LNCaP clone FGC (cell line): ENCODE measurements around the gene RHOD.

Experiments used
- DNase-seq: peaks from one replicate; pipeline ENCODE4 v3.0.0-alpha.2; 2011; ENCODE audit warnings: low read depth
- H3K4me3 ChIP-seq: 2 replicates; pipeline ENCODE4 v1.5.1; 2011; ENCODE audit warnings: mild to moderate bottlenecking, low read depth, low read length, control low read depth
- TF ChIP-seq, protein P1 (sequence below): IDR thresholded peaks from 2 replicates; pipeline ENCODE4 v1.5.1; 2012; ENCODE audit warnings: mild to moderate bottlenecking; ENCODE audit not compliant: control insufficient read depth, insufficient read depth; ENCODE audit errors: extremely low read depth

Gene RHOD

DNA sequence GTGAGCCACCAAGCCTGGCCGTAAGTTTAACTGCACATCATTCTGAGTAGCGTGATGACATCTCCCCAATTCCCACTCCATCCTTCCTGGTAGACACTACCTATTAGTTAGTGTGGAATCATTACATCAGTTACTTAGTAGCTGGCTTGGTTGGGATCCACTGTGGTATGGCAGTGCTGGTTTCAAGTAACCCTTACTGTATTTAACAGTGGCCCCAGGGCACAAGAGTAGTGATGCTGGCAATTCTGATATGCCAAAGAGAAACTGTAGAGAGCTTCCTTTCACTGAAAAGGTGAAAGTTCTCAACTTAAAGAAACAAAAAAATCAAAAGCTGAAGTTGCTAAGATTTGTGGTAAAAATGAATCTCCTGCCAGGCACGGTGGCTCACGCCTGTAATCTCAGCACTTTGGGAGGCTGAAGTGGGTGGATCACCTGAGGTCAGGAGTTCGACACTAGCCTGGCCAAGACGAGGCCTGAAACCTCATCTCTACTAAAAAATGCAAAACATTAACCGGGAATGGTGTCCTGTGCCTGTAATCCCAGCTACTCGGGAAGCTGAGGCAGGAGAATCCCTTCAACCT, 27.2 kb downstream of the RHOD start:
- TF ChIP-seq, protein P1, sequence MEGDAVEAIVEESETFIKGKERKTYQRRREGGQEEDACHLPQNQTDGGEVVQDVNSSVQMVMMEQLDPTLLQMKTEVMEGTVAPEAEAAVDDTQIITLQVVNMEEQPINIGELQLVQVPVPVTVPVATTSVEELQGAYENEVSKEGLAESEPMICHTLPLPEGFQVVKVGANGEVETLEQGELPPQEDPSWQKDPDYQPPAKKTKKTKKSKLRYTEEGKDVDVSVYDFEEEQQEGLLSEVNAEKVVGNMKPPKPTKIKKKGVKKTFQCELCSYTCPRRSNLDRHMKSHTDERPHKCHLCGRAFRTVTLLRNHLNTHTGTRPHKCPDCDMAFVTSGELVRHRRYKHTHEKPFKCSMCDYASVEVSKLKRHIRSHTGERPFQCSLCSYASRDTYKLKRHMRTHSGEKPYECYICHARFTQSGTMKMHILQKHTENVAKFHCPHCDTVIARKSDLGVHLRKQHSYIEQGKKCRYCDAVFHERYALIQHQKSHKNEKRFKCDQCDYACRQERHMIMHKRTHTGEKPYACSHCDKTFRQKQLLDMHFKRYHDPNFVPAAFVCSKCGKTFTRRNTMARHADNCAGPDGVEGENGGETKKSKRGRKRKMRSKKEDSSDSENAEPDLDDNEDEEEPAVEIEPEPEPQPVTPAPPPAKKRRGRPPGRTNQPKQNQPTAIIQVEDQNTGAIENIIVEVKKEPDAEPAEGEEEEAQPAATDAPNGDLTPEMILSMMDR, result no peak
- DNase-seq, result no peak
- H3K4me3 ChIP-seq, result no peak overlapping the region

DNA sequence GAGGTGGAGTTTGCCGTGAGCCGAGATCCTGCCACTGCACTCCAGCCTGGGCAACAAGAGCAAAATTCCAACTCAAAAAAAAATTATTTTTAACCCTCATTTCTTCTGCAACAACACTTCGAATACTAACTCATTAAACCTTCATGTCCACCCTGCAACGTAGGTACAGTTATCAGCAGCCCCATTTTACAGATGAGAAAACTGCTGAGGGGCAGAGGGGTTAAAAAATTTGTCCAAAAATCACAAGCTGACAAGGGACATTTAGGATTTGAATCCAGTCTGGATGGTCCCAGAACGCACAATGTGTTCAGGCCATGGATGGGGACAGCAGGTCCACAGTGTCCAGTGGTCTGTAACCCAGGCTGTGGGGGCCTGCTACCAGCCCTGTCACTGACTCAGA, 29.0 kb downstream of the RHOD start:
- no peak for DNase-seq
- no peak overlapping the region for H3K4me3 ChIP-seq
- TF ChIP-seq, protein P1, result no peak

DNA sequence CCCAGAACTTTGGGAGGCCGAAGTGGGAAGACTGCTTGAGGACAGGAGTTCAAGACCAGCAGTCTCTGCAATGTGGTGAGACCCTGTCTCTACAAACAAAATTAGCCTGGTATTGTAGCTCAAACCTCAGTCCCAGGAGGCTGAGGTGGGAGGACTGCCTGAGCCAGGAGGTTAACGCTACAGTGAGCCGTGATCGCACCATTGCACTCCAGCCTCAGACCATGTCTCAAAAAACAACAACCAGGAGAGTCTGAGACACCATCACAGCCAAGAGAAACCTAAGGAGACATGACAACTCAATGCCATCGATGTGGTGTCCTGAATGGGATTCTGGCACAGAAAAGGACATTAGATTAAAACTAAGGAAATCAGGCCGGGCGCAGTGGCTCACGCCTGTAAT, 34.1 kb downstream of the RHOD start:
- TF ChIP-seq, protein P1, result no peak
- H3K4me3 ChIP-seq, result no peak overlapping the region
- DNase-seq, result no peak

DNA sequence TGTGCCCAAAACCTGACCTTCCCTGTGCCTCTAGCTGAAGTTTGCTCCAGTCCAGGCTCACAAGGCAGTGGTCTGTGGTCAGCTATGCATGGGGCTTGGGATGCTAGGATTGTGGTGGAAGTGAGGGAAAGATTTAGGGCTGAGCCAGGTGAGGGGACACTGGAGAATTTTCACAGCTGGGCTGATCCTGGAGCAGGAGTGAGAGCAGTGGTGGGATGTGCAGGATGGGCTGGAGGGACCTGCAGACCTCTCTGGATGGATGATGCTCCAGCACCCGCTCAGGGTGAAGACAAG, 38.5 kb downstream of the RHOD start:
- TF ChIP-seq, protein P1, result no peak
- H3K4me3 ChIP-seq, result no peak overlapping the region
- no peak for DNase-seq

DNA sequence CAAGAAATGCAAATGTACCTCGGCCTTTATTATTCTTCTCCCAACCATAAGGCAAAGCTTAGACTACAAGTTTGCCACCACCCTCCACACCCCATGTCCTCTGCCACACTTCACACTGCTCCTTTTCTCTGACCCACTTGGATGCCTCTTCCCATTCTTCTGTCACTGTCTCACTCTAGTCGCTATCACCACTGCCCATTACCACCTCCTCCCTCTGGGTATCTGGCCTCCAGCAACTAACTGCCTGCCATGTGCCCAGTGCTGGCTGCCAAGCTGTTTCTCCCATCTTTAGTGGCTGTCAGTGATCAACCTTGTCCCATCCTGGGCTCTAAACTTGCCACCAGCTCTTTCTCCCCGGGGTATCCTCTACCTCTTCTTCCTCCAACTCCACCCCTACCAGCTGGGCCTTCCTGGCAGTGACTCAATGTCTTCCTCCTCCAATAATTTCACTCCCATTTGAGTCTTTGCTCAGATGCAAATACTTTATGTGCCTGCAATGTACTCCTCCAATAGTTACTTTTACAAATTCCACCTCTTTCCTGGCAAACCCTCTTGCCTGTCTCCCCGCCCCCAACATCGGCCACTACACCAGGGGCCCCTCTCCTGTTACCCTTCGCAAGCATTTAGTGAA, 42.3 kb downstream of the RHOD start:
- no peak overlapping the region for H3K4me3 ChIP-seq
- no peak for DNase-seq
- TF ChIP-seq, protein P1, result no peak

DNA sequence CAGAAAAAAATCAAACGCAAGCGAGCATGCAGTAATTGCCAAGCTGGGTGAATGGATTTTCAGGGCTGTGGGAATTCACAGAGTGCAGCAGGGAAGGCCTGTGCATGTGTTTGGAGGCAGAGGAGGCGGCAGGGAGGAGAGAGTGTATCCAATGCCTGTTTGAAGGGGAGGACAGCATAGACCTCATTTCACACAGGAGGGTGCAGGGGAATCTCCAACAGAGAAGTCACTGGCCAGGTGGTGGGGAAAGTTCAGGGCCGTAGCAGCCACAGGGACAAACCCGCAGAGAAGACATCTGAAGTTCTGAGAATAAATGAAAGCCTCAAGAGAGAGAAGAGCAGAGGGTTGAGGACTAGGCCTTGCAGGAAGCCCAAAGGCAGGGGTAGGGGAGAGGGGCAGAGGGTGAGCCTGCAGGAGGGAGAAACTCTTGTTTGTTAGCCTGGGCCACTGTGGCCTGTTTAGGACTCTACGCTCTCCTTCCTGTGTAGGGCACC, 43.2 kb downstream of the RHOD start:
- TF ChIP-seq, protein P1, result no peak
- no peak overlapping the region for H3K4me3 ChIP-seq

DNA sequence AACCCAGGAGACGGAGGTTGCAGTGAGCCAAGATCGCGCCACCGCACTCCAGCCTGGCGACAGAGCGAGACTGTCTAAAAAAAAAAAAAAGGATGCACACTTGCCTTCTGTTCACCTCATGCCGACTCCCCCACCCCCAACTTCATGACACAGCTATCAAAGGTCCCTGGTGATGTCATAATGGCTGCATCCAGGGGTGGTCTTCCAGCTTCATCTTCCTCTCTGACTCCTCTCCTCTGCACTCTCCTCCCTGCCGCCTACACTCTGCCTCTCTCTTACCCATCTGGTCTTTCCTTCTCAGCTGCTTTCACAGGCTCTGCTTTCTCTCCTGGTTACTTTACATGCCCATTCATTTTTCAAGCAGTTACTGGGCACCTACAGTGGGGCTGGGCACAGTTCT, 46.0 kb downstream of the RHOD start:
- no peak for DNase-seq
- no peak overlapping the region for H3K4me3 ChIP-seq
- TF ChIP-seq, protein P1, result no peak

More for the DNA sequence above, 43.2 kb downstream of the RHOD start:
- DNase-seq, result no peak
